Erythroblast (primary cell): Measurements from ENCODE around the gene NUP153.

Source experiments
- GATA1 ChIP-seq: IDR thresholded peaks from 2 replicates; pipeline ENCODE4 v1.6.1; 2011; ENCODE audit warnings: low read depth, mild to moderate bottlenecking, control low read depth, low read length, moderate library complexity
- POLR2A ChIP-seq: IDR thresholded peaks from 2 replicates; pipeline ENCODE4 v1.6.1; 2011; ENCODE audit warnings: mild to moderate bottlenecking, low read length

DNA sequence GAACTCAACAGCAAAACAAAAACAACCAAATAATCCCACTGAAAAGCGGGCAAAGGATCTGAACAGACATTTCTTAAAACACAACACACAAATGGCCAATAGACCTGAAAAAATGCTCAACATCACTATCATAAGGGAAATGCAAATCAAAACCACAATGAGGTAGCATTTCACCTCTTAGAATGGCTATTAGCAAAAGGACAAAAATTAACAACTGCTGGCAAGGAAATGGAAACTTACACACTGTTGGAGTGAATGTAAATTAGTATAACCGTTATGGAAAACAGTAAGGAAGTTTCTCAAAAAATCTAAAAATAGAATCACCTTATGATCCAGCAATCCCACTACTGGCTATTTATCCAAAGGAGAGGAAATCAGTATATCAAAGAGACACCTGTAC lies 85.7 kb downstream of the NUP153 start:
- no peak for TF ChIP-seq POLR2A
- TF ChIP-seq GATA1 = no peak
